Suppressor macrophage treated with lipopolysaccharide for 1 hour (primary cell): ENCODE results near the gene ITM2C.
A peak's percentile ranks its signal among the peaks of the same experiment; 100 is the strongest.

Experiments used
- DNase-seq, 3 donors: peaks; one replicate each; pipeline ENCODE4 v3.0.0-alpha.2; 2020 to 2022

The ITM2C gene

DNA sequence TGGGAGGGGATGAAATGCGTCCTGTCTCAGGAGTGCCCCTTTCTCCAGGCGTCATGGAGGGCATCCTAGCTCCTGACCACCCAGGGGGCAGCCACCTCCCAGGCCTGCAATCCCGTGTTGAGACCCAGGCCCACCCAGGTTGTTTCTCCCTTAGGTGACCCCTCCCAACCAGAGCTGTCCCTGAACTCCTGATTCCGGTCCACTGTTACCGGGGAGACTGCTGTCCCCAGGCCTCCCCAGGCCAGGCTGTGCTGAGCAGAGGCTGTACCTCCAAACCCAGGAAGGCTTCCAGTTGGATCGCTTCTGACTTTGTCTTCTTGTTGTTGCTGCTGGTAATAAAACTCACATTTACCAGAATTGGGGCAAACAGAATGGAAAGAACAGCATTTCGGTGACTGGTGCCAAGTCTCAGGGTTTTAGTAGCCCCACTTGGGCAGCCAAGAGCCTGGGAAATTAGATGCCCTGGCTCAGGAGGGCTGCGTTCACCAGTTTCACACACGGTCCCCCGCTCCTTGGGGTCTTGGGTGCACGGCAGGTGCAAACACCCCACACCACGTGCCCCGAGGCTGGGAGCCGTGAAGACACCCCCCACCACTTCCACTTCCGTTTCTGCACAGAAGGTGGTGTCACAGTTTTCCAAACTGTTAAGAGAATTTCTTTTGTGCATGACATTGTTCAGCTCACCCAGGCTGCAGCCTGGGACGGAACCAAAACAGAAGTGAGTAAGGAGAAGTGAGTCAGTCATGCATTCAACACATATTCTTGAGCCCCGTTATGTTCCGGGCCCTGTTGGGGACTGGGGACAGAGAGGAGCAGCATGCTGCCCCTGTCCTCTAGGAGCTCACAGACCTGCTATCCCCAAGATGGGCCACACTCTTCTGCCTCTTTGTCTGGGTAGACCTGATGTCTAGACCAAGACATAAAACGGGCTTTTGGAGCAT lies 29.4 kb downstream of the ITM2C start:
- peak; percentile 62 to 75 (median 75) for DNase-seq

DNA sequence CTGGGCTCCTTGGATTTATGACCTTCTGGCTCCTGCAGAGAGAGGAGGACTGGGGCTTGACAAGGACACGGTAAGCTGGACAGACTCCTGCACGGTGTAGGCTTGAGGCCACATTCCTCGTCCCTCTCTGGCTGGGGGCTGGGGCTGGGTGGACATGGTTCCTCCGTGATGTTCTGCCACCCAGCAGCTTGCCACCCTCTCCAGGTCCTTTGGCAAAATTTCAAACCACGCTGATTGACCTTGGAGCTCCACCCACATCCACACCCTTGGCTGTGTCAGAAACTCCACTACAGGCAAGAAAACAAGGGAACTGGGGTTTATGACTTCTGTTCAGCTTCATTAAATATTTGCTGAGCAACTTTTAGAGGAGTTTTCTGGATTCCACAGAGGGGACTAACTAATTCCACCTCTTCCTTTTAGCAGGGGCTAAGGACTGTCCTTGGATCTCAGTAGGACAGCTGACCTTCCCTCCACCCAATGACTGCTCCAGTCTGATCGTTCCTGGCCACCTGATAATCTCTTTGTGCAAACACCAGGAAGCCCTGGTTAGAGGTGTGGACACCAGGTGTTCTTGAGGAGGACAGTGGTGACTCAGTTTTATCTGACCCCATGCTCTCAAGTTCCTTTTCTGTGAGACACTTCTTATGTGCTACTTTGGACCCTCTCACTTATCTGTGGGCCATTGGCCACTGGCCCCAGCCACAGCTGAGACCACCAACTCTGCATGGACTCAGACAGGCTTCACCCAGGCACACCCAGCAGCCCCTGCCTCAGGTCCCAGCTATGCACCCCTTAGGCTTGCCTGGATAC lies 31.0 kb downstream of the ITM2C start:
- DNase-seq = no peak

DNA sequence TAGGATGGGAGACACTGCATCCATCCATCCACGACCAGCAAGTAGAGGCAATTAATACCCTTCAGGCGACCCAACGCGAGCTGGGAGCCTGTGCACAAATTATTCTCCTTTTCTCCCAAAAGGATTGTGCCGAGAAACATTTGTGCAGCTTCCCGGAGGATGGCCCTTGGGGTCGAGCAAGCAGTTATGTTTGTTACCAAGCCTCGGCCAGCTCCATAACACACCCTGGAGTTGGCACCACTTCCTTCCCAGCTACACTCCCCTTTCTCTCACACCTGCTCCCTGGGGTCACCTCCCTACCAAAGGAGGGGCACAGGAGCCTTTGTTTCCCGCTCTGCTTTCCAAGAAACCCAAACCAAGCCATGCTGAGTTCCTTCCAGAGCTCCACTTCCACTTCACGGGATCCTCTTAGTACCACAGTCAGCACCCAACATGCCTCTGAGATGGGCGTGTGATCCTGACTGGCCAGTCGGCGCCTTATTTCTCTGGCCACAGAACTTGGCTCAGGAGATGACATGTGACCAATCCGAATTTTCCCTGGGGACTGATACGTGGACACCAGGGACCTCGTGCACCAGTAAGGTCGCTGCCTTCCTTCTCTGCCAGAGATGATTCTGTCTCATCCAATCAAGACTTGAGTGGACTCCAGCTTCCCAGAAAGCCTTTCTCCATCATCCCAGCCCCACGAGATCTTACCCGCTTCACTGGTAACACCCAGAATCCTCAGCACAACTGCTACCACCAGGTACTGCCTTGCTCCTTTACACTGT lies 31.8 kb downstream of the ITM2C start:
- no peak for DNase-seq

DNA sequence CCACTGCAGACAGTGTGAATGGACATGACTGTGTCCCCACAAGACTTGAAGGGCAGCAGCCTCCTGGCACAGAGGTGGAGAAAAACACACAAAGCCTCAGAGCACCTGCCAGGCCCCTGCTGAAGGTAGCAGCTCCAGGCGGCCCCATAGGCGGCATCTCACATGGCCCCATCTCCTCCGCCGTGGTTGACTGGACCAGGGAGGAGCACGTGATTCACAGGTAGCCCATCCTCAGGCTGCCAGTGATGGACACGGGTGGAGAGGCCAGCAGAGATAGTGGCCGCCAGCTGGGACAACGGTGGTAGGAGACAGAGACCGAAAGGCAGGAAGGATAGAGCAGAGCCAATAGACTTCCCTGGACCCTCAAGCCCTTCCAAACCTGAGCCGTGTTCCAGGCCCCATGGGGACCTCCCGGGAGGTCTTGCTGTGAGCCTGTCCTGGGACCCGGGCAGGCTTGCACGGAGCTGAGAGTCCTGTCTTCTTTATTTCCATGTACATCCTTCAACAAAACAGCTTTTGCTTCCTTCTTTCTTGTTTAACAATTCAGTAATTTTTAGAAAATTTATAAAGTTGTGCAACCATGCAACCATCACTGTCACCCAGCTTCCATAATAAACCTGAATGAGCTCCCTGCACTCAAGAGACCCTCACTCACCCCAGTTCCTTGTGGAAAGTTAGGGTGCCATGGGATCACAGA lies 33.4 kb downstream of the ITM2C start:
- DNase-seq = peak in 2 of 3 donors; percentile 49 to 57

DNA sequence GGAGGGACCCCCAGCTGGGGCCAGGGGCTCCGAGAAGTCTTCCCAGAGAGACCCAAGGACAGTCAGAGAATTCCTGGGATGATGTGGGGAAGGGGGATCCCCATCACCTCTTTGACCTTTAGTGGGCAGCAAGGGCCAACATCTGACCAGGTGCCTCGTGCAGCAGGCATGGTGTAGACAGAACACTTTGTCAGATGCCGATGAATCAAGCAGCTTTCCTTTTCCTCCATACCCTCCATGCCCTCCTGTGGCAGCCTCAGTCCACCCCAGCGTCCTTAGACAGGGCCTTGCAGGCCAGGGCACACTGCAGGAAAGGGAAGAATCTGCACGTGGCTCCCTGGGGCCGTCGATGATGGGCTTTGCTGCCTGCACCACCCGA lies 34.0 kb downstream of the ITM2C start:
- DNase-seq = no peak

DNA sequence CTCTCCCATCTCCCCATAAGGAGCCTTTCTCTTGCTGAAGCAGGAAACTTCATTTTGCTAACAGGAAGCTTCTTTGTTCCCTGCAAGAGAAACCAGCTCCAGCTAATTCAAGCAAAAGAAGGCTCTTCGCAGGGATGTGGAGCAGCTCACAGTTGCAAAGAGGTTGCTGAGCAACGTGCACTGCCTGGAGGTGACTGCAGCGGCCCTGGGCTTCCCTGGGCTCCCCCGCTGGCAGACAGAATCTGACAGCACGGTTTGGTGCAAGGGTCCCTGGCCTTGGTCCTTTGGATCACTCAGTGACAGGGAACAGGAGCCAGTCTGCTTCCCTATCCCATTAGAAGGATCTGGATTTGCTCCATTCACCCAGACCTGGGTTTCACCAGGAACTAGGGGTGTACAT lies 34.5 kb downstream of the ITM2C start:
- no peak for DNase-seq

DNA sequence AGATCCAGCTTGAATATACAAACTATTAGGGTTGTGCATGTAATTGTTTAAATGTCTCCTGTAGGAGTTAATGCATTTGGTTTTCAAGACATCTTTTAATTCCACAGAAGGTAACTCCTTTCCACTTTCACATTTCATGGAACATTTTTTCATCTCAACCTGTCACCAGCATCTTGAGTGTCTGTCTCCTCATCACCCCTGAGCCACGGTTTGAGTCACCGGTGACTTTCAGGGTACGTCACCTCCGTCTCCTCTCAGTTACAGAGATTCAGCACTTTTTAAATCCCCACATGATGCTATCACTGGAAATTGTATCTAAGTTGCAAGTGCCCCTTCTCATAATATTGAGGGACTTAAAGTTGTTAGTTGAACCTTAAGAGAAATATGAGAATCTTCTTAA lies 35.0 kb downstream of the ITM2C start:
- no peak for DNase-seq

DNA sequence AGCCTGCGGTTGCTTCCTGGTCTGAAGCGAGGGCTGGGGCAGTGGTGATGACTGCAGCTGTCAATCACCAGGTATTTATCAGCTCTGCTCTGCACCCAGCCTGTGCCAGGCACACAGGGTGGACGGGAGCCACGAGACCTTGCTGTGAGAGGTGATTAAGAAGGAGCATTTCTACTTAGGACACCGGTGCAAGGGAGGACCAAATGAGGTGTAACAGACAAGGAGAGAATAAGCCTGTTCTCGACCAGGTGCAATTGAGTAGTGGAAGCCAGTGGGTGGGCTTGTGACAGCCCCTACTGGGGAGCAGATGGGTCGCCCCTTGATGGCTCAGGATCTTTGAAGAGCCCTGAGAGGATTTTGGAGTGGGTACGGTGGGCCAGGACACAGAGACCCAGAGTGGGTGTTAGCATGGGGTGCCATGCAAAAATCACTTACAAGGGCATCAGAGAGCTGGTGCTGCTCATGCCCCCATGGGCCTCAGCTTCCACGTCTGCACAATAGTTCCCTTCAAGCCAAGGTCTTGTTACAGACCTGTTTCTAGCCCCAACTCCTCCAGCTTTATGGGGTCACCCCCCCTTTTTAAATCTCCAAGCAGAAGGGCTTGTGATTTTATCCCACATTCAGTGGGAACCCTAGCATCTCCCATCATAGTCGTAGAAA lies 35.7 kb downstream of the ITM2C start:
- no peak for DNase-seq

DNA sequence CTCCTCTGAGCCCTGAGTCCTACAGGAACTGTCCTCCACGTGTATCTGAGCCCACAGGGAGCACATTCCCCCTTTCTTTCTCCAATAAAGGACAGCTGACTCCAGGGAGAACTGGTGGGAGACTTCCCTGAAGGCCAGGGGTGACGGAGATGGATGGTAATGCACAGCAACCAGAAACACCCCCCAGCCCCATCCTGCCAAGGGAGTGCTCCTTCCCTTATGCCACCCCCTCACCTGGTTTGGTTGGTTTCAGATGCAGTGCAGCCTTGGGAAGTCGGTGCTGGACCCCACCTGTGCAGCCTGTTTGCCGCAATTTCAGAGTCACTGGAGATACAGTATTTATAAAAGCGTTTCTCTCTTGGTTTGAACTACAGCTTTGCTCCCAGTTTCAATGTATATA lies 36.3 kb downstream of the ITM2C start:
- DNase-seq = no peak

DNA sequence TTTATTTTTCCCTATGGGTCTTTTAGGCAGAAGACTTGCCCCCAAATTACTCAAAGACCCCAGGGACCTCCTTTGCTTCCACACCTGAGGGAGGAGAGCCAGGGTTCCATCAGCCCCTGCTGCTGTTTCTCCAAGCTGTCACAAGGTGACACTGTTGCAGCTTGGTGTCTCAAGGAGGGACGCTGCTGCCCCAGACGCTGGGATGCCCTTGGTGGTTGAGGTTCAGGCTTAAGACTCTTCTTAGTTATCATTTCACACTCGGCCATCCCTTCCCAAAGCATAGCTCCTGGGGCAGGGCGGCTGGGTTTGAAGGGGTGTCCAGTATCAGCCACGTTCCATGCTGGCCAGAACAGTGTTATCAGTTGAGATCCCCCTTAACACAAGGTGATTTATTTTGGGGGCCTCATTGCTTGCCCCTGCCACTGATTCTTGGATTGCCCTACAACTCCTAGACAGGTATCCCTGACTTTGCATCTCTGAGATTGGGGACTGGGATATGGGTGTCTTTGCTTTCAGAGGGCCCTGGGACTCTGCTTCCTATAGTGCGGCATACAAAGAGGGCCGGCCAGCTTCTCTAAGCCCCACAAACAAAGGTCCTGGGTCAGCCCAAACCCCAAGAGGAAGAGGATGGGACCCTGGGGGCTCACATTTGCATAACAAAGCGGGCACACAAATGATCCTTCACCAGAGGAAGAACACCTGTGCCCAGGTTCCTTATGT lies 37.6 kb downstream of the ITM2C start:
- peak; percentile 76 to 85 (median 77) for DNase-seq

DNA sequence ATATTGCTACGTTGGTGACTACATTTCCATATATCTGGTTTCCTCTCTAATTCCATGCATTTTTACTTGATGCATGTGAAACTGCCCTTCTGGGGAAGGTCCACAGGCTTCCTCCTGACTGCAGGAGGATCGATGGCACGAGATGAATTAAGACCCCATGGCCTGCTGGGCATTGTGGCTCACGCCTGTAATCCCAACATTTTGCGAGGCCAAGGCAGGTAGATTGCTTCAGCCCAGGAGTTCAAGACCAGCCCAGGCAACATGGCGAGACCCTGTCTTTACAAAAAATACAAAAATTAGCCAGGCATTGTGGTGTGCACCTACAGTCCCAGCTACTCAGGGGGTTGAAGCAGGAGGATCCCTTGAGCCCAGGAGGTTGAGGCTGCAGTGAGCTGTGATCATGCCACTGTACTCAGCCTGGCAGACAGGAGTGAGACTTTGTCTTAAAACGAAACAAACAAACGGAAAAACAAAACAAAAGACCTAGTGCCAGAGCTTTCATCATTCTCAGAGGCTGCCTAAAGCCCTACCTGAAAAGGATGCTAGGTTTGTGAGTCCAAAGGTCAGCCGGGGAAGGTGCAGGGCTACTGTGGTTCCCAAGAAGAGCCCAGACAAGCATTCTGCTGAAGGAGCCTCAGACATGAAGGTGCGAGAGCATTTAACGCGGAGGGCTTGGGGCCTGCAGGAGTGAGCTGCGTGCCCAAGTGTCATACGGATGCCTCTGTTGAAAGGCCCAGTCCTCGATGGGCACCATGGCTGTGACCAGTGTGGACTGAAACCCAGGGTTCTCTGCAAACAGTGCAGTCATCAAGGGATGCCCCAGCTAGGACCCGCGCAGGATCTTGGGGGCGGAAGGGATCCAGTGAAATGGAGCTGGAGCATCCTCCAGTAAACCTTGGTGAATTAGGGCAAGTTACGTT lies 38.7 kb downstream of the ITM2C start:
- DNase-seq = no peak

DNA sequence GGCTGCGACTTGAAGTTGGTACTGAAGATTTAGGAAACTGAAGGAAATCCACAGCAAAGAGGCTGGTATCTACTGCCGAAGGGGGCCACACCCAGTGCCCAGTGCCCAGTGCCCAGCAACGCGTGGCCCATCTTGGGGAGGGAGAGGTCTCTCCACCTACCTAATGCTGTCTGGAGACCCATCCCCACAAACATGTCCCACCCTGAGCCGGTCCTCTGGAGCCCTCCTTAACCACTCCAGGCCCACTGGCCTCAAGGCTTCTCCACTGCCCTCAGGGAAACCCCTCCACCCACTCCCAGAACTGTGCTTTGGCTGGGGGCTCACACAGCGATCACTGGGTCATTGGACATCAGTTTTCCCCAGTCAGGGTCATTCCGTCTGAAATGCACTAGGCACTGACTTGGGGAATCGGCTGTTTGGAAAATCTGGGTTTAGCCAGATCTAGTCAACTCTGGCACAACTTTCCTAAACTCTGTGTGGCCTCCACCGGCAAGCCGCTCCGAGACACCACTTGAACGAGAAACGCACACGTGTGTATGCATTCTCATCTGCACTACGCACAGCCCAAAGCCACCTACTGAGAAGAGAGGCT lies 40.2 kb downstream of the ITM2C start:
- no peak for DNase-seq

DNA sequence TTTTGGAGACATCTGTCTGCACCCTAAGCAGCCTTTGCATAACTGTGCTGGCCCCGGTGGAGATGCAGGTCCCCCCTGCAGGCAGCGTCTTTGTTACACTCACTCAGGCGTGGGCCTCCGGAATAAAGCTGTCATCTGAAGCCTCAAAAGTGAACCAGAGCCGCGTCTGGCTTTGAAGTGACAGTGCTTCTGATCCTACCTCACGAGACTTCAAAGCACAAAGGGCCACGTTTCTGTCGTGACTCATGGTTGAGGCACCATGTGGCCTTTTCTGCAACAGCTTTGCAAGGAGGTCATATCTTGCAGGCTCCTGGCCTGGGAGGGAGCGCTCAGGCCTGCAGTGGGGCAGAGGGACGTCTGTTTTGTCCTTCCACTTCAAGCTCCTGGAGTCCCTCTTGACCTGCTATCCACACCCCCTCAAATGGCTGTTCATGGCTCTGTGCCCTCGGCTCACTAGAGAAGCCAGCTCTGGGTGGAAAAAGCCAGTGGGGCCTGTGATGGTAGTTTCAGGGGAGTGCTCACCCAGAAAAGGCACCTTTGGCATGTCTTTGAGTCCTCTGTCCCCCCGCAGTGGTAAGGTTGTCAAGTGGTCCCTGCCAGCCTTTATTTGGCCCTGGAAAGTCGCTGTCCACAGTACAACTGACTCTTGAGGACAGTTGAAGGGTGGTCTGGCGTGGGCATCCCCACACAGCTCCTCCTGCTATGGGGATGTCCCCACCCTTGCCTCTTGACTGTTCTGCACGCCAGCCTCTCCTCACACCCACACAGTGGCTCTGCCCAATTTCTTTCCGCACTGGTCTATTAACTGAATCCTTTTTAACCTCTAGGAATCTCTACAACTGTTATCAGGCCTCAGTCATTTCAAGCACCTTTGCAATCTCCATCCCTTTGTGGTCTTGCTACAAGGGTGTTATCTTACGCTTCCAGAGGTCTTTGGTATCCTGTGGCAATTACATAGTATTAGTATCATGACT lies 41.0 kb downstream of the ITM2C start:
- DNase-seq = no peak

DNA sequence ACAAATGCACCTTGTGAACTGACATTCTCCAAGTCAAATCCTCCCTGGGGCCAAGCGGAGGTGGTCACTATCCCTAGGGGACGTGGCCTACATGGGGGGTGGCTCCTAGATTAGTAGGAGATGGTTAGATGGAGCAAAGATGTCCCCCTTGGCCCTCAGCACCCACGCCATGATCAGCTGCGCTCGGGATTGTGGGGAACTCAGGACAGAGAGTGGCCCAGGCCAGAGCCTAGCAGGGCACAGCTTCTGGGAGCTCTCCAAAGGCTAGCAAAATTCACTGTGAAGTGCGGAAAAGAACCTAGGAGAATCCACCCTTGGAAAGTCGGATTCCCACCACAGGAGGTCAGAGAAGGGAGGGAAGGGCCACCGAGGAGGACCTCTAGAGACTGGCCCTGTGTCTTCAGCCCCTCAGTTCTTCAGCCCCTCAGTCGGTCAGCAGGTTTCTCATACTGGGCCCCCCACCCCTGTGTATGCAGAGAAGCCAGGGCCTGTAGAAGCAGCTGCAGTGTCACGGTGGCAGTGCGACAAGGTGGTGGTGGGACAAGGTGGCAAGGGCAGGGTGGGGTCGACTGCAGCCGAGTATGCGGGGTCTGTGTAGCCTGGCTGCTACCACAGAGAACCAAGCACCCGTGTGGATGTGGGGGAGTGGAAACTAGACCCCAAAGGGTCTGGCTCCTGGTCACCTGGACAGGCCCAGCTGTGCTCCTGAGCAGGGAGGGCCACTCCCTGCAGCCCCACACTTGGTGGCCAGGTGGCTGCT lies 41.9 kb downstream of the ITM2C start:
- no peak for DNase-seq

DNA sequence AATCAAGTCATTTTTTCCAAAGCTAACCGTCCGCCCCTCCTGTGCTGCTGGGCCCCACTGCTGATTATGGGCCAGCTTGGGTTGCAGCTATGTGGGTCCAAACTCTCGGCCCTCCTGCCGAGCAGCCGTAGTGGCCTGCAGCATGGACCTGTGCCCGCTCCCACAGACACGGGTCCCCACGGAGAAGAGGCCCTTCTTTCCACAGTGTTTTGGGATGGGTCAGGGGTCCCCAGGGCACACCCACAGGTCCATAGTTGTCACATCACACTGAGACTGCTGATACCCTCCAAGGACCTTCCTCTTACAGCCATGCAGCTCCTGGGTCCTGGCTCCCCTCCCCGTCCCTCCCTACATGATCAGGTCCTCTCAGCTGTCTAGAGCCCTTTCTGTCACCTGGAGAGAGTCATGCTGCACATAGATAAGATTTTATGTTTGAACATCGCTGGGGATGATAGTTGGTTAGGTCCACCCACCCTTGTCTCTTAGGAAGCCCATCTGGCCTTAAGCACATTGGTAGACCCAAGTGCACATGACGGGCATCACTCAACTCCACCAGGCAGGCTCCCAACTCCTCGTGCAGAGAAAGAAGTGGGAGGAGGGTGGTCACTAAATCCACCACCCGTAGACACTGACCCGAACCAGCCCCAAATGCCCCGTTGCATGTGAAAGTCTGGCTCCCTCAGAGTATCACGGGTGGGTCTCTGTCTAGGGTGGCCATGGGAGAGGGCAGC lies 42.8 kb downstream of the ITM2C start:
- no peak for DNase-seq

DNA sequence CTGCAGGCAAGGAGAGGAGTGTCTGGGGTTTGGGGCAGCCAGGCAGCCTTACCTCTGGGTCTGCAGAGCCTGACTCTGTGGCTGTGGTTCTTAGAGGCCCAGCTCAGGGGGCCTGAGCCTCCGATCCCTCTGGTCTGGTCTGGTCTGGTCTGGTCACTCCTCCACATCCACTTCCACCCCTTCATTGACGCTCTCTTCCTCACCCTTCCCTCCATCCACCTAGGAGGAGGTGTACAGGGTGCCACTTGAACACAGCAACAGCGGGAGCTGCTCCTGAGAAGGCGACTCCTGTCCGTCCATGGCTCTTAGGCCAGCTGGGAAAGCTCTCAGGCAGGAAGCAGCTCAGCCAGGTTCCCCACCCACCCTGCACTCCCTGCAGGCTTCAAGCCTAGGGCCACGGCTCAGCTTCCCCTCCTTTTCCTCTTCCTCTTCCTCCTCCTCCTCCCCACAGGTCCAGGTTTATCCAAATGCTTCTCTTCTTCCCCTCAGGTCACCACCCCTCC lies 43.4 kb downstream of the ITM2C start:
- DNase-seq = no peak
